AG09319 (cell line): ENCODE data around the gene KIF9.
"Not testable (repeated sequence)": the region's sequence is repeated elsewhere in the genome, so short reads cannot be mapped to it uniquely, and the experiment has no call there.

Experiments
- DNase-seq: peaks from one replicate; pipeline ENCODE4 v3.0.0-alpha.2; 2010; ENCODE audit warnings: low read depth; ENCODE audit errors: extremely low read depth
- TF ChIP-seq, protein P1 (sequence below): IDR thresholded peaks from 2 replicates; pipeline ENCODE4 v1.5.1; 2011; ENCODE audit warnings: low read depth, mild to moderate bottlenecking, inconsistent platforms, low read length, moderate library complexity

Gene KIF9

DNA sequence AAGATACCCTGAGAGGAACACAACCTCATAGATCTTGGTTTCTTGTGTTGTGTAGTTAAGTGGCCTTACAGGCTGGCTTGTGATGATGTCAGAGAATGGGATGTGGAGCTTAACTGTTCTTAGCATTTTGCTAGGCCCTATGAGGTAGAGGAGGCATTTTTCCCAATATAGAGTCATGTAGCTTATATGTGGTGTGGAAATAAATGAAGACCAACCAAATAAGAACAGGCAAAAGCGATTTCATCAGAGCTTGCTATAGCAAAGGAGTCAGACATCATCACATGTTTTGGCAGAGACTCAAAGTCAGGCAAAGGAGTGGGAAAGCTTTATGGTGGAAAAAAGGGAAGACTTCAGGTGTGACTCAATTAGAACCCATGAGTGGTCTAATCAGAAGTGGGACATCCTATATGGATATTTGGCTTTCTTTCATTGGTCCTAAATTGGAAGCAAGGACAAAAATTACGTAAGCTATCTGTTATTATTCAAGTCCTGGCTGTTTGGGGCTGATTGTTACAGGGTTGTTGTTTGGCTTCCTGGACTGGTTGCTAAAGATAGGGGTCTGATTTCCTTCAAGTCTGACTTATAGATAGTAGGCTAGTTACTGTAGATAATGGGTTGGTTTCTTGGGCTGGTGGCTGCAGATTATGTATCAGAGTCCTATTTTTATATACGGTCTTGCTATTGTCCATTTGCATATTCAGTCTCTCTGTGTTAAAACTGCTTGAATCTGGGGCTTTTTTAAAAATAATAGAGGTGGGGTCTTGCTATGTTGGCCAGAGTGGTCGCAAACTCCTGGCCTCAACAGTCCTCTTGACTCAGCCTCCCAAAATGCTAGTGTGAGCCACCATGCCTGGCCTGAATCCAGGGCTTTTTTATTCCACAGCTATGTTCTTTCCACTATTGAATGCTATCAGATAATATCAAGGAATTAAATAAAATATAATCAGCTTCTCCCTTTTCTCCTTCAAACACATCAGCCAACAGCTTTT lies 88.4 kb downstream of the KIF9 start:
- no peak for DNase-seq
- TF ChIP-seq, protein P1, sequence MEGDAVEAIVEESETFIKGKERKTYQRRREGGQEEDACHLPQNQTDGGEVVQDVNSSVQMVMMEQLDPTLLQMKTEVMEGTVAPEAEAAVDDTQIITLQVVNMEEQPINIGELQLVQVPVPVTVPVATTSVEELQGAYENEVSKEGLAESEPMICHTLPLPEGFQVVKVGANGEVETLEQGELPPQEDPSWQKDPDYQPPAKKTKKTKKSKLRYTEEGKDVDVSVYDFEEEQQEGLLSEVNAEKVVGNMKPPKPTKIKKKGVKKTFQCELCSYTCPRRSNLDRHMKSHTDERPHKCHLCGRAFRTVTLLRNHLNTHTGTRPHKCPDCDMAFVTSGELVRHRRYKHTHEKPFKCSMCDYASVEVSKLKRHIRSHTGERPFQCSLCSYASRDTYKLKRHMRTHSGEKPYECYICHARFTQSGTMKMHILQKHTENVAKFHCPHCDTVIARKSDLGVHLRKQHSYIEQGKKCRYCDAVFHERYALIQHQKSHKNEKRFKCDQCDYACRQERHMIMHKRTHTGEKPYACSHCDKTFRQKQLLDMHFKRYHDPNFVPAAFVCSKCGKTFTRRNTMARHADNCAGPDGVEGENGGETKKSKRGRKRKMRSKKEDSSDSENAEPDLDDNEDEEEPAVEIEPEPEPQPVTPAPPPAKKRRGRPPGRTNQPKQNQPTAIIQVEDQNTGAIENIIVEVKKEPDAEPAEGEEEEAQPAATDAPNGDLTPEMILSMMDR, result no peak

DNA sequence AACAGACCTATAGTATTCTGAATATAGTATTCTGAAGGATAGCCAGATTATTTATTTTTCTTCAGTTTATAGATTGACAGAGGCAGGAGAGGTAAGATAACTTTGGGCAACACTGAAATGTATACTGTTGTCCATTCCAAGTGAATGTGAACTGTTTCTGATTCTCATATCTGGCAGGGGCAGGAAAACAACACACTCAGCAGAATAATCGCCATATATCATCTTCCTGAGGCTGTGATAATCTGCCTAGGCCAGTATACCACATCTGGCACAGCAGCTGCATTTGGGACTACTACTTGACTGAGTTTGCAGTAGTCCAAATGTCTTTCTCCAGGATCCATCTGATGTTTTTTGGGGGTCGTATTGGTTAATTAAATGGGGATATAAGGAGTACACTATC lies 96.3 kb downstream of the KIF9 start:
- DNase-seq, result no peak
- TF ChIP-seq, protein P1, result no peak

DNA sequence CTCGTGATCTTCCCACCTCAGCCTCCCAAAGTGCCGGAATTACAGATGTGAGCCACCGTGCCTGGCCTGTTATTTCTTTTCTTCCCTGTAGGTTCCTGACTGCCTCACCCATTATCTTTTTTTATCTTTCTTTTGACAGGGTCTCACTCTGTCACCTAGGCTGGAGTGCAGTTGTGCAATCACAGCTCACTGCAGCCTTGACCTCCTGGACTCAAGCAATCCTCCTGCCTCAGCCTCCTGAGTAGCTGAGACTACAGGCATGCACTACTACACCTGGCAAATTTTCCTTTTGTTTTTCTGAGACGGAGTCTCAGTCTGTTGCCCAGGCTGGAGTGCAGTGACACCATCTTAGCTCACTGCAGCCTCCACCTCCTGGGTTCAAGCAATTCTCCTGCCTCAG lies 100.9 kb downstream of the KIF9 start:
- DNase-seq, result not testable (repeated sequence)

DNA sequence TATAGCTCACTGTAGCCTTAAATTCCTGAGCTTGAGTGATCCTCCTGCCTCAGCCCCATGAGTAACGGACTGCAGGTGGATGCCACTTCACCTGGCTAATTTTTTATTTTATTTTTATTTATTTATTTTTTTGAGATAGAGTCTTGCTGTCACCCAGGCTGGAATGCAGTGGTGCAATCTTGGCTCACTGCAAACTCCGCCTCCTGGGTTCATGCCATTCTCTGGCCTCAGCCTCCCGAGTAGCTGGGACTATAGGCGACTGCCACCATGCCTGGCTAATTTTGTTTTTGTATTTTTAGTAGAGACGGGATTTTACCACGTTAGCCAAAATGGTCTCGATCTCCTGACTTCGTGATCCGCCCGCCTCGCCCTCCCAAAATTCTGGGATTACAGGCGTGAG lies 102.6 kb downstream of the KIF9 start:
- DNase-seq, result not testable (repeated sequence)
